Measurements from ENCODE around the gene FKBP8.
A peak's percentile ranks its signal among the peaks of the same experiment; 100 is the strongest.

FKBP8 gene

DNA sequence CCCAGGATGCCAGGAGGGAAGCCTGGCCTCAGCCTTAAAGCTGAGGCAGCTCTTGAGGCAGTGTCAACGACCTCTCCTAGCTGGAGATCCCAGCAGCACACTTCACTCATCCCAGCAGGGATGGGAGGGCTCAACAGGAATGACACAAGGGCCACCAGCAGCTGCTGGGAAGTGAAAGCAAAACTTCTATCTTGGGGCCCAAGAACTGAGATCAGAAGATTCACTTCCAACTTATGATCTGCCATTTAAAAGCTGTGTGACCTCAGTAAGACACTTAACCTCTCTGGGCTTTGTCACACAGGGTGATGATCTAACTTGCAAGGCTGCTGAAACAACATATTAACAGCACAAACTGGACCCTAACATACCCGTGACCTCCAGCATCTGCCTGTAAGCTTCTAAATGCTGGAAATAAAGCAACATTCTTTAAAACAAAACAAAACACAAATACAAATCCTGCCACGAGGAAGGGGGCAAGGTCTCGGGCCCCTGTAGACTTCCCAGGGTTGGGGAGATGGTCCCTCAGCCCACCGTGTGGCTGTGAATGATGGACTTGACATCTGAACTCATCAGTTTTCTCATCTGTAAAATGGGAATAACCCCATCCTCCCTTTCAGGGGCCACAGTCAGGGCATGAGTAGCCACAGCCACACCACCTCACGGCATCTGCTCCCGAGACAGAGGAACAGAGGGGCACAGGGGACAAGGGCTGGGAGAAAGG lies 44.2 kb downstream of the FKBP8 start:
- WGBS (ENCODE audit: extremely low coverage, insufficient coverage, insufficient read length): no CpG with 5 or more reads among the region's 7 CpGs
- no peak overlapping the region for H3K4me2 ChIP-seq (ENCODE audit: low read length)
- no peak overlapping the region for H3K14ac ChIP-seq (ENCODE audit: low read length)
- H3K79me2 ChIP-seq (ENCODE audit: control insufficient read depth, insufficient read depth, low read length, poor library complexity): peaks cover 5% of the 10 kb centered on the region
- DNase-seq: no peak
- no peak overlapping the region for H4K12ac ChIP-seq (ENCODE audit: low read depth, low read length)
- H2AK5ac ChIP-seq (ENCODE audit: low read length): no peak overlapping the region
- H3K9me3 ChIP-seq (ENCODE audit: insufficient read depth, low read depth, low read length): no peaks in the 10 kb centered on the region
- H3K9ac ChIP-seq (ENCODE audit: low read length): no peak overlapping the region
- no peak overlapping the region for H3K4me3 ChIP-seq (ENCODE audit: low read depth, low read length)
- H4K91ac ChIP-seq (ENCODE audit: low read depth, low read length): no peak overlapping the region
- no peak overlapping the region for H3K4ac ChIP-seq (ENCODE audit: low read depth, low read length)
- H3K27me3 ChIP-seq (ENCODE audit: insufficient read depth, low read length): no peaks in the 10 kb centered on the region
- peaks cover 0 to 3% of the 10 kb centered on the region in 2 experiments for H3K36me3 ChIP-seq (ENCODE audit: control insufficient read depth in 1 of 2, insufficient read depth in 2 of 2, low read length in 2 of 2)
- peaks cover 5 to 10% of the 10 kb centered on the region in 2 experiments for H3K4me1 ChIP-seq (ENCODE audit: control insufficient read depth in 1 of 2, insufficient read depth in 2 of 2, low read length in 2 of 2)
- no peak overlapping the region for H2BK12ac ChIP-seq (ENCODE audit: low read length)
- H3K18ac ChIP-seq (ENCODE audit: low read length): no peak overlapping the region
- no peak overlapping the region for H2BK120ac ChIP-seq (ENCODE audit: insufficient read depth, low read length, poor library complexity)
- H3K27ac ChIP-seq (ENCODE audit: low read depth, low read length): no peak overlapping the region
- no peak overlapping the region for H2BK5ac ChIP-seq (ENCODE audit: low read depth, low read length, poor library complexity)
- H3K79me1 ChIP-seq (ENCODE audit: low read length): no peaks in the 10 kb centered on the region
- no peak overlapping the region for H2AFZ ChIP-seq (ENCODE audit: insufficient read depth, low read length, poor library complexity)
- no peak overlapping the region for H3K23ac ChIP-seq (ENCODE audit: low read length)
- H4K8ac ChIP-seq (ENCODE audit: low read depth, low read length): no peak overlapping the region

DNA sequence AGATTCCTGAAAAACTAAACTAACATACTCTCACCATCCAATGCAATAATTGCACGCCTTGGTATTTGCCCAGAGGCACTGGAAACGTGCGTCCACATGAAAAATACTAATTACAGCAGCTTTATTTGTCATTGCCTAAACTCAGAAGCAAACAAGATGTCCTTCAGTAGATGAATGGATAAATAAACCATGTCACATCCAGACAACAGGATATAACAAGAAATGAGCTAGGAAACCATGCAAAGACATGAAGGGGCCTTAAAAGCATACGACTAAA lies 46.5 kb downstream of the FKBP8 start:
- H3K4me1 ChIP-seq (ENCODE audit: control insufficient read depth in 1 of 2, insufficient read depth in 2 of 2, low read length in 2 of 2): peaks cover 11 to 16% of the 10 kb centered on the region in 2 experiments
- no CpG with 5 or more reads among the region's 4 CpGs for WGBS (ENCODE audit: extremely low coverage, insufficient coverage, insufficient read length)
- DNase-seq: peak; percentile 73 to 87

DNA sequence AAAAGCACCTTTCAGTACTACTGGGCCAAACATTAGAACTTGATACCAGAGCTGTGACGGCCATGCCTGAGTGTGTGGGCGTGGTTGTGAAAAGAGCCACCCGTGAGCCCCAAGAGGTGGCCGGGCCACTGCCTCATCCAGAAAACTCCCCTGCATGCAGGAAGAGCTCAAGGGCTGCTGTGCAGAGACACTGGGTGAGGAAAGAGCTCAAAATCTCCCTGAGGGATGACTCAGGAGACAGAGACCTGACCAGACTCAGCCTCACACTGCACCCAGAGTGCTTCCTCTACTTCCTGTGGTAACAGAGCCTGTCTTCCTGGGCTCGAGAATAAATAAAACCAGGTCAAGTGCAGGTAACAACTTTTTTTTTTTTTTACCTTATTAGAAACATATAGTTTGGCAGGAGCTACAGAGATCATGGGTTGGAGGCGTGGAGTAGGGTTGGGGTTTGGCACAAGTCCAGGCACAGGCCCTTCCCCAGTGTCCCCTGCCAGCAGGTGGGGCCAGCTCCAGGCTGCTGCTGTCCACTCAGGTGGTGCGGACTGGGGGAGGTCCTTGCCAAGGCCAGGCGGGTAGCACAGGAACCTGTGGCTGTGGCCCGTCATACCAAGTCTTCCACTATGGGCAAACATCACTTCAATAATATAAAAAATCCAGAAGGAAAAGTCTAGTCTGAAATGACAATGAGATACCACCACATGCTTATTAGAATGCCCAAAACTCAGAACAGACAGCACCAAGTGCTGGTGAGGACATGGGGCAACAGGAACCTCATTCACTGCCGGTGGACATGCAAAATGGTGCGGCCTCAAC lies 47.0 kb downstream of the FKBP8 start:
- DNase-seq: peak in 1 of 2 donors; percentile 63
- Histone ChIP-seq H3K4me2 (ENCODE audit: low read length) (no peak overlapping the region), H3K9ac (ENCODE audit: low read length) (no peak overlapping the region), H3K79me2 (ENCODE audit: control insufficient read depth, insufficient read depth, low read length, poor library complexity) (peaks cover 5% of the 10 kb centered on the region), H3K18ac (ENCODE audit: low read length) (peak overlapping the region; percentile 17), H2AK5ac (ENCODE audit: low read length) (no peak overlapping the region), H3K4ac (ENCODE audit: low read depth, low read length) (no peak overlapping the region), H2AFZ (ENCODE audit: insufficient read depth, low read length, poor library complexity) (no peak overlapping the region), H2BK120ac (ENCODE audit: insufficient read depth, low read length, poor library complexity) (no peak overlapping the region), H3K27ac (ENCODE audit: low read depth, low read length) (no peak overlapping the region), H3K4me3 (ENCODE audit: low read depth, low read length) (no peak overlapping the region), H3K36me3 (ENCODE audit: control insufficient read depth in 1 of 2, insufficient read depth in 2 of 2, low read length in 2 of 2) (no peaks in the 10 kb centered on the region), H3K4me1 (ENCODE audit: control insufficient read depth in 1 of 2, insufficient read depth in 2 of 2, low read length in 2 of 2) (peaks cover 11 to 16% of the 10 kb centered on the region in 2 experiments), H3K23ac (ENCODE audit: low read length) (no peak overlapping the region), H3K9me3 (ENCODE audit: insufficient read depth, low read depth, low read length) (no peaks in the 10 kb centered on the region), H3K14ac (ENCODE audit: low read length) (no peak overlapping the region), H2BK5ac (ENCODE audit: low read depth, low read length, poor library complexity) (no peak overlapping the region), H3K79me1 (ENCODE audit: low read length) (no peaks in the 10 kb centered on the region), H4K8ac (ENCODE audit: low read depth, low read length) (no peak overlapping the region), H3K27me3 (ENCODE audit: insufficient read depth, low read length) (no peaks in the 10 kb centered on the region), H4K12ac (ENCODE audit: low read depth, low read length) (no peak overlapping the region), H4K91ac (ENCODE audit: low read depth, low read length) (no peak overlapping the region), H2BK12ac (ENCODE audit: low read length) (no peak overlapping the region)
- no CpG with 5 or more reads among the region's 11 CpGs for WGBS (ENCODE audit: extremely low coverage, insufficient coverage, insufficient read length)

More for the DNA sequence above, 46.5 kb downstream of the FKBP8 start:
- H3K79me1 ChIP-seq (ENCODE audit: low read length): no peaks in the 10 kb centered on the region
- no peak overlapping the region for H3K23ac ChIP-seq (ENCODE audit: low read length)
- H2AFZ ChIP-seq (ENCODE audit: insufficient read depth, low read length, poor library complexity): no peak overlapping the region
- no peak overlapping the region for H4K8ac ChIP-seq (ENCODE audit: low read depth, low read length)
- no peak overlapping the region for H2AK5ac ChIP-seq (ENCODE audit: low read length)
- H3K4me2 ChIP-seq (ENCODE audit: low read length): no peak overlapping the region
- no peak overlapping the region for H3K18ac ChIP-seq (ENCODE audit: low read length)
- no peak overlapping the region for H3K4me3 ChIP-seq (ENCODE audit: low read depth, low read length)
- H3K36me3 ChIP-seq (ENCODE audit: control insufficient read depth in 1 of 2, insufficient read depth in 2 of 2, low read length in 2 of 2): peaks cover 0 to under 1% of the 10 kb centered on the region in 2 experiments
- H3K27ac ChIP-seq (ENCODE audit: low read depth, low read length): no peak overlapping the region
- H2BK5ac ChIP-seq (ENCODE audit: low read depth, low read length, poor library complexity): no peak overlapping the region
- H3K79me2 ChIP-seq (ENCODE audit: control insufficient read depth, insufficient read depth, low read length, poor library complexity): peaks cover 5% of the 10 kb centered on the region
- H2BK120ac ChIP-seq (ENCODE audit: insufficient read depth, low read length, poor library complexity): no peak overlapping the region
- no peak overlapping the region for H4K91ac ChIP-seq (ENCODE audit: low read depth, low read length)
- no peaks in the 10 kb centered on the region for H3K27me3 ChIP-seq (ENCODE audit: insufficient read depth, low read length)
- no peaks in the 10 kb centered on the region for H3K9me3 ChIP-seq (ENCODE audit: insufficient read depth, low read depth, low read length)
- H2BK12ac ChIP-seq (ENCODE audit: low read length): no peak overlapping the region
- no peak overlapping the region for H4K12ac ChIP-seq (ENCODE audit: low read depth, low read length)
- no peak overlapping the region for H3K4ac ChIP-seq (ENCODE audit: low read depth, low read length)
- no peak overlapping the region for H3K14ac ChIP-seq (ENCODE audit: low read length)
- H3K9ac ChIP-seq (ENCODE audit: low read length): no peak overlapping the region

DNA sequence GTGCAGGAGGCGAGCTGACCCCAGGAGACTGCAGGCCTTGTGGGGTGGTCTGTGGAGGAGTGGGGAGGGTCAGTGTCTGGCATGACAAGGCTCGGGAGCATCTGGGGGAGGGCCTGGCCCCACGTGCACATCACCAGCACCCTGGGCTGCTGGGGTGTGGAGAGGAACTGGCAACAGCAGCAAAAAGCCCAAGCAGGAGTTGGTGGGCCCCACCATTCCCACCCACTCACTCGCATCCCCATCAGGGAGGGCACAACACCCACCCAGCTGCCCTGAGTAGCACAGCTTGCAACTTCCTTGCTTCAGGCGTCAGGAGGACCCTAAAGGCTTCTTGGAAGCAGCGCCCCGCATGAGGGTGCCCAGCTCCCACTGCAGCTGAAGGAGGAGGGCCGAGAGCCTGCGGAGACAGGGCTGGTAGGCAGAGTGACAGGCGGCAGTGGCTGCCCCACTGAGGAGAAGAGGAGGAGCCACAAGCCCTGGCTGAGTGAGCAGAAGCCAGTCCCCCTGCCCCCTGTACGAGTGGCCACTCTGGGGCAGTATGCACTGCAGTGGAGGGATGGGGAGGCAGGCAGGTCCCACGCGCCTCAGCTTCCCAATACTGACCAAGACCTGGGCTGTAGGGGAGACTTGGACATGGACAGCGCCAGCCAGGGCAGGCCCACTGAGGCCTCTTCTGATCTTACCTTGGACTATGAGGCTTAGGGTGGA lies 48.0 kb downstream of the FKBP8 start:
- Histone ChIP-seq H3K4me1 (ENCODE audit: control insufficient read depth in 1 of 2, insufficient read depth in 2 of 2, low read length in 2 of 2) (peaks cover 11 to 16% of the 10 kb centered on the region in 2 experiments), H4K12ac (ENCODE audit: low read depth, low read length) (no peak overlapping the region), H2AFZ (ENCODE audit: insufficient read depth, low read length, poor library complexity) (no peak overlapping the region), H3K79me2 (ENCODE audit: control insufficient read depth, insufficient read depth, low read length, poor library complexity) (peaks cover 5% of the 10 kb centered on the region), H2BK5ac (ENCODE audit: low read depth, low read length, poor library complexity) (no peak overlapping the region), H2BK120ac (ENCODE audit: insufficient read depth, low read length, poor library complexity) (no peak overlapping the region), H3K9ac (ENCODE audit: low read length) (no peak overlapping the region), H3K27ac (ENCODE audit: low read depth, low read length) (no peak overlapping the region), H3K18ac (ENCODE audit: low read length) (peak overlapping the region; percentile 17), H3K14ac (ENCODE audit: low read length) (no peak overlapping the region), H2BK12ac (ENCODE audit: low read length) (no peak overlapping the region), H3K9me3 (ENCODE audit: insufficient read depth, low read depth, low read length) (peaks cover under 1% of the 10 kb centered on the region), H3K79me1 (ENCODE audit: low read length) (no peaks in the 10 kb centered on the region), H3K36me3 (ENCODE audit: control insufficient read depth in 1 of 2, insufficient read depth in 2 of 2, low read length in 2 of 2) (no peaks in the 10 kb centered on the region), H4K8ac (ENCODE audit: low read depth, low read length) (no peak overlapping the region), H2AK5ac (ENCODE audit: low read length) (no peak overlapping the region), H3K4me3 (ENCODE audit: low read depth, low read length) (no peak overlapping the region), H3K4me2 (ENCODE audit: low read length) (no peak overlapping the region), H3K4ac (ENCODE audit: low read depth, low read length) (peak overlapping the region; percentile 21), H3K27me3 (ENCODE audit: insufficient read depth, low read length) (no peaks in the 10 kb centered on the region), H4K91ac (ENCODE audit: low read depth, low read length) (no peak overlapping the region), H3K23ac (ENCODE audit: low read length) (no peak overlapping the region)
- no CpG with 5 or more reads among the region's 14 CpGs for WGBS (ENCODE audit: extremely low coverage, insufficient coverage, insufficient read length)
- DNase-seq: no peak
